Hypothalamus (tissue), 51 donors: Measurements from ENCODE around the gene GGN.

Experiments
- DNase-seq, 51 donors: peaks; one replicate each; lab custom pipeline; 2025; lab: John Stamatoyannopoulos, UW

GGN gene

GRCh38 chr19:38335949-38336637 is 51.7 kb downstream of the GGN start:
- DNase-seq: peak; percentile 72 to 96 (median 90)
